ENCODE measurements around the gene LRRC37A3.
"Not testable (repeated sequence)": the region's sequence is repeated elsewhere in the genome, so short reads cannot be mapped to it uniquely, and the experiment has no call there.

The LRRC37A3 gene

GRCh38 chr17:64904069-64904468 is 15.2 kb downstream of the LRRC37A3 start:
- H3K36me3 ChIP-seq (replicated peaks); H3K27ac ChIP-seq; in situ Hi-C loops (cut with HindIII; ENCODE audit: low pct_ligation_motif_present, low sequenced_read_pairs); H3K27me3 ChIP-seq (replicated peaks); H3K4me3 ChIP-seq (ENCODE audit: low read depth, low read length); DNase-seq: not testable (repeated sequence)

- in situ Hi-C loops (cut with HindIII; ENCODE audit: low pct_ligation_motif_present, low sequenced_read_pairs); DNase-seq; H3K27me3 ChIP-seq (replicated peaks): not testable (repeated sequence)
Observed at GRCh38 chr17:64897136-64897535, 22.1 kb downstream of the LRRC37A3 start.

GRCh38 chr17:64874210-64874609 is 45.1 kb downstream of the LRRC37A3 start:
- H3K36me3 ChIP-seq (replicated peaks); H3K4me3 ChIP-seq (ENCODE audit: low read depth, low read length); H3K27ac ChIP-seq; in situ Hi-C loops (cut with HindIII; ENCODE audit: low pct_ligation_motif_present, low sequenced_read_pairs); DNase-seq; H3K27me3 ChIP-seq (replicated peaks): not testable (repeated sequence)

More at GRCh38 chr17:64897136-64897535, 22.1 kb downstream of the LRRC37A3 start:
- not testable (repeated sequence) for H3K36me3 ChIP-seq (replicated peaks); H3K27ac ChIP-seq; H3K4me3 ChIP-seq (ENCODE audit: low read depth, low read length)

GRCh38 chr17:64847504-64848466 is 71.5 kb downstream of the LRRC37A3 start:
- H3K27ac ChIP-seq; H3K4me3 ChIP-seq (ENCODE audit: low read depth, low read length); H3K27me3 ChIP-seq (replicated peaks); in situ Hi-C loops (cut with HindIII; ENCODE audit: low pct_ligation_motif_present, low sequenced_read_pairs); H3K36me3 ChIP-seq (replicated peaks): not testable (repeated sequence)
- DNase-seq = peak; percentile 48
- TF ChIP-seq CTCF (IDR thresholded peaks at IDR 0.05; ENCODE audit: low read depth, low read length, missing control alignments) = peak; percentile 70

- H3K36me3 ChIP-seq (replicated peaks); in situ Hi-C loops (cut with HindIII; ENCODE audit: low pct_ligation_motif_present, low sequenced_read_pairs); H3K4me3 ChIP-seq (ENCODE audit: low read depth, low read length); H3K27me3 ChIP-seq (replicated peaks); H3K27ac ChIP-seq: not testable (repeated sequence)
- peak; percentile 22 for DNase-seq
Observed at GRCh38 chr17:64846892-64847291, 72.4 kb downstream of the LRRC37A3 start.

GRCh38 chr17:64843918-64844317 is 75.4 kb downstream of the LRRC37A3 start:
- H3K27me3 ChIP-seq (replicated peaks); H3K4me3 ChIP-seq (ENCODE audit: low read depth, low read length); H3K27ac ChIP-seq; DNase-seq; H3K36me3 ChIP-seq (replicated peaks); in situ Hi-C loops (cut with HindIII; ENCODE audit: low pct_ligation_motif_present, low sequenced_read_pairs): not testable (repeated sequence)

GRCh38 chr17:64842900-64843299 is 76.4 kb downstream of the LRRC37A3 start:
- H3K27me3 ChIP-seq (replicated peaks); H3K27ac ChIP-seq; DNase-seq; H3K36me3 ChIP-seq (replicated peaks); H3K4me3 ChIP-seq (ENCODE audit: low read depth, low read length); in situ Hi-C loops (cut with HindIII; ENCODE audit: low pct_ligation_motif_present, low sequenced_read_pairs): not testable (repeated sequence)

GRCh38 chr17:64840960-64841359 is 78.3 kb downstream of the LRRC37A3 start:
- H3K4me3 ChIP-seq (ENCODE audit: low read depth, low read length); H3K27ac ChIP-seq; in situ Hi-C loops (cut with HindIII; ENCODE audit: low pct_ligation_motif_present, low sequenced_read_pairs); H3K36me3 ChIP-seq (replicated peaks); H3K27me3 ChIP-seq (replicated peaks); DNase-seq: not testable (repeated sequence)

- H3K27ac ChIP-seq; DNase-seq; in situ Hi-C loops (cut with HindIII; ENCODE audit: low pct_ligation_motif_present, low sequenced_read_pairs); H3K27me3 ChIP-seq (replicated peaks); H3K4me3 ChIP-seq (ENCODE audit: low read depth, low read length); H3K36me3 ChIP-seq (replicated peaks): not testable (repeated sequence)
Observed at GRCh38 chr17:64838513-64838912, 80.8 kb downstream of the LRRC37A3 start.

GRCh38 chr17:64837018-64837761 is 82.1 kb downstream of the LRRC37A3 start:
- H3K36me3 ChIP-seq (replicated peaks); in situ Hi-C loops (cut with HindIII; ENCODE audit: low pct_ligation_motif_present, low sequenced_read_pairs): not testable (repeated sequence)
- peak overlapping the region; percentile 49 for H3K27ac ChIP-seq

GRCh38 chr17:64836623-64837017 is 82.7 kb downstream of the LRRC37A3 start:
- Histone ChIP-seq H3K27ac (peak overlapping the region; percentile 49), H3K4me3 (ENCODE audit: low read depth, low read length) (peak overlapping the region; percentile 66)
- peak; percentile 3 for DNase-seq
- H3K27me3 ChIP-seq (replicated peaks); H3K36me3 ChIP-seq (replicated peaks); in situ Hi-C loops (cut with HindIII; ENCODE audit: low pct_ligation_motif_present, low sequenced_read_pairs): not testable (repeated sequence)

More at GRCh38 chr17:64837018-64837761, 82.1 kb downstream of the LRRC37A3 start:
- H3K4me3 ChIP-seq (ENCODE audit: low read depth, low read length) = peak overlapping the region; percentile 66
- not testable (repeated sequence) for H3K27me3 ChIP-seq (replicated peaks)
- DNase-seq = peak; percentile 76

GRCh38 chr17:64834060-64834459 is 85.2 kb downstream of the LRRC37A3 start:
- DNase-seq; H3K27me3 ChIP-seq (replicated peaks); H3K4me3 ChIP-seq (ENCODE audit: low read depth, low read length); H3K36me3 ChIP-seq (replicated peaks); H3K27ac ChIP-seq; in situ Hi-C loops (cut with HindIII; ENCODE audit: low pct_ligation_motif_present, low sequenced_read_pairs): not testable (repeated sequence)

GRCh38 chr17:64830631-64831040 is 88.6 kb downstream of the LRRC37A3 start:
- in situ Hi-C loops (cut with HindIII; ENCODE audit: low pct_ligation_motif_present, low sequenced_read_pairs) = not testable (repeated sequence)

More at GRCh38 chr17:64830631-64831040, 88.6 kb downstream of the LRRC37A3 start:
- not testable (repeated sequence) for H3K27ac ChIP-seq; H3K4me3 ChIP-seq (ENCODE audit: low read depth, low read length); H3K36me3 ChIP-seq (replicated peaks); H3K27me3 ChIP-seq (replicated peaks); DNase-seq

Data from brain microvascular endothelial cell (primary cell).